Transverse colon (tissue), 4 donors: ENCODE data around the gene CENPT. TPM values are rescaled to one million over a fixed set of nuclear protein-coding genes. Genes with fewer than 3 reads are reported as not detected.

Source experiments
- DNase-seq: peaks from one replicate; pipeline ENCODE4 v3.0.0-alpha.2; 2019
- H3K27ac ChIP-seq, 4 donors: fragments of 200-600 bp; sonication (generic); 2 replicates each; pipeline ENCODE4 v1.5.1; 2016 to 2018; ENCODE audit warnings: inconsistent platforms in 4 of 4
- H3K27me3 ChIP-seq: fragments of 200-600 bp; sonication (generic); 2 replicates; pipeline ENCODE4 v1.5.1; 2017; ENCODE audit warnings: inconsistent platforms
- H3K36me3 ChIP-seq, 4 donors: fragments of 200-600 bp; sonication (generic); 2 replicates each; pipeline ENCODE4 v1.5.1; 2017 to 2019; ENCODE audit warnings: inconsistent platforms in 4 of 4
- H3K4me1 ChIP-seq, 4 donors: fragments of 200-600 bp; sonication (generic); 2 replicates each; pipeline ENCODE4 v1.5.1; 2017 to 2020; ENCODE audit warnings: inconsistent platforms in 4 of 4
- H3K4me3 ChIP-seq, 4 donors: fragments of 200-600 bp; sonication (generic); 1 replicate in 1 of 4; 2 replicates in 3 of 4; pipeline versions ENCODE4 v1.5.1 to v1.6.1; 2017 to 2019; ENCODE audit warnings: inconsistent platforms in 4 of 4
- H3K9me3 ChIP-seq, 2 donors: fragments of 200-600 bp; sonication (generic); 2 replicates each; pipeline ENCODE4 v1.5.1; 2017 to 2019; ENCODE audit warnings: inconsistent platforms in 2 of 2
- EP300 ChIP-seq: sonication (generic); formaldehyde crosslinking; IDR thresholded peaks from one replicate; pipeline ENCODE4 v1.6.1; 2017; ENCODE audit warnings: antibody characterized with exemption, low read depth
- POLR2A ChIP-seq: fragments of 450-650 bp; IDR thresholded peaks from one replicate; pipeline ENCODE4 v1.6.1; 2016; ENCODE audit warnings: antibody characterized with exemption, mild to moderate bottlenecking, moderate library complexity
- POLR2AphosphoS5 ChIP-seq, 3 donors: sonication (generic); formaldehyde crosslinking; IDR thresholded peaks; one replicate each; pipeline ENCODE4 v1.6.1; 2016; ENCODE audit warnings: antibody characterized with exemption in 3 of 3
- WGBS, 2 donors: methylation state at CpG; one replicate each; pipeline ENCODE4 v1.1.5; 2018; ENCODE audit warnings: low coverage in 1 of 2; 5-methylcytosine and 5-hydroxymethylcytosine counted together
- in situ Hi-C, 4 donors: fragments of 200-750 bp; cut with MboI; loops; one replicate each; pipeline versions ENCODE4 v1.15.0 to v1.15.1; 2017; ENCODE audit warnings: low sequenced_read_pairs in 3 of 4, low pct_ligation_motif_present in 1 of 4, low pct_unique_long_range_greater_than_20kb in 1 of 4
- intact Hi-C: fragments of 100-400 bp; cut with DNase I; formaldehyde crosslinking; loops from one replicate; pipeline ENCODE4 v1.15.1; 2023; ENCODE audit warnings: low total_unique reads
- total RNA-seq, 4 donors: library from RNA; depleted of rRNA; stranded (reverse); fragments of >200 nt; gene quantifications; one replicate each; pipeline ENCODE4 v1.1.0, GENCODE V29; 2016
- TF ChIP-seq, protein P1 (sequence below), 5 experiments: fragments of 200-600 bp in 3 of 5; fragments of 450-650 bp in 2 of 5; sonication (generic) in 3 of 5; IDR thresholded peaks; 1 replicate in 2 of 5; 2 replicates in 3 of 5; pipeline ENCODE4 v1.5.1; 2016 to 2017; ENCODE audit warnings: antibody characterized with exemption in 5 of 5, inconsistent platforms in 3 of 5, mild to moderate bottlenecking in 2 of 5, moderate library complexity in 1 of 5

CENPT gene
- total RNA-seq, 4 donors from 2014 or later, result 58.2 to 248 (median 100) TPM

DNA sequence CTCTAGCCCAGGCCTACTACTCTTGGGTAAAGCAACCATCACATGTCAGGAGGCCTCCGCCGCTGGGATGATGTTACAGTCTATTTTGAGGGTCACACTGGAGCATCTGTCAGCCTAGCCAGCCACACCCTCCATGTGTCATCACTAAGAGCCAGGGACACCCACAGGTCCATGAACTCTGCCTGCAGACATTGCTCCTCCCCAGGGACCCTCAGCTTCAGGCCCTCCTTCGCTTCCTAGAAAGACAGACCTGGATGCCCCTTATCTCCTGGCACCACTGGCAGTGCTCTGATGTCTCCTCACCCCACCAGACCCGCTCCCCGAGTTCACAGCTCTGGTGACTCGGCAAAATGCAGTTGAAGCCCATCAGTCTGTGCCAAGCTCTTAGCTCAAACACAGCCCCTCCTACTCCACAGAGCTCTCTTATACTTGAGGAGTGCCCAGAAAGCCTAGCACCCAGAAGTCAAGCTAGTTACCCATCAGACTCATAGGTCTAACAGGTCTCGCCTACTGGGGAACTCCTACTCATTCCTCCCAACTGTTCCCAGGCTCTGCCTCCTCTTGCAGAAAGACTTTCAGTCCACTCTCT, 47.1 kb downstream of the CENPT start:
- in situ Hi-C loops, result no loop called here
- Histone ChIP-seq H3K4me1 (peaks cover 4 to 20% (median 6%) of the 10 kb centered on the region in 4 donors), H3K27me3 (no peaks in the 10 kb centered on the region), H3K4me3 (no peak overlapping the region), H3K9me3 (no peaks in the 10 kb centered on the region), H3K27ac (no peak overlapping the region), H3K36me3 (peaks cover 0 to 7% (median 0%) of the 10 kb centered on the region in 4 donors)
- no peak for DNase-seq
- 84% methylated on average over 7 of the region's 7 CpGs; no CpG with 5 or more reads in 1 of the 2 donors for WGBS, 2 donors
- TF ChIP-seq EP300 (no peak), POLR2A (no peak), POLR2AphosphoS5 (IDR thresholded peaks at IDR 0.05) (no peak)
- TF ChIP-seq, protein P1, sequence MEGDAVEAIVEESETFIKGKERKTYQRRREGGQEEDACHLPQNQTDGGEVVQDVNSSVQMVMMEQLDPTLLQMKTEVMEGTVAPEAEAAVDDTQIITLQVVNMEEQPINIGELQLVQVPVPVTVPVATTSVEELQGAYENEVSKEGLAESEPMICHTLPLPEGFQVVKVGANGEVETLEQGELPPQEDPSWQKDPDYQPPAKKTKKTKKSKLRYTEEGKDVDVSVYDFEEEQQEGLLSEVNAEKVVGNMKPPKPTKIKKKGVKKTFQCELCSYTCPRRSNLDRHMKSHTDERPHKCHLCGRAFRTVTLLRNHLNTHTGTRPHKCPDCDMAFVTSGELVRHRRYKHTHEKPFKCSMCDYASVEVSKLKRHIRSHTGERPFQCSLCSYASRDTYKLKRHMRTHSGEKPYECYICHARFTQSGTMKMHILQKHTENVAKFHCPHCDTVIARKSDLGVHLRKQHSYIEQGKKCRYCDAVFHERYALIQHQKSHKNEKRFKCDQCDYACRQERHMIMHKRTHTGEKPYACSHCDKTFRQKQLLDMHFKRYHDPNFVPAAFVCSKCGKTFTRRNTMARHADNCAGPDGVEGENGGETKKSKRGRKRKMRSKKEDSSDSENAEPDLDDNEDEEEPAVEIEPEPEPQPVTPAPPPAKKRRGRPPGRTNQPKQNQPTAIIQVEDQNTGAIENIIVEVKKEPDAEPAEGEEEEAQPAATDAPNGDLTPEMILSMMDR (IDR thresholded peaks at IDR 0.05), result no peak
- intact Hi-C loops, result no loop called here

DNA sequence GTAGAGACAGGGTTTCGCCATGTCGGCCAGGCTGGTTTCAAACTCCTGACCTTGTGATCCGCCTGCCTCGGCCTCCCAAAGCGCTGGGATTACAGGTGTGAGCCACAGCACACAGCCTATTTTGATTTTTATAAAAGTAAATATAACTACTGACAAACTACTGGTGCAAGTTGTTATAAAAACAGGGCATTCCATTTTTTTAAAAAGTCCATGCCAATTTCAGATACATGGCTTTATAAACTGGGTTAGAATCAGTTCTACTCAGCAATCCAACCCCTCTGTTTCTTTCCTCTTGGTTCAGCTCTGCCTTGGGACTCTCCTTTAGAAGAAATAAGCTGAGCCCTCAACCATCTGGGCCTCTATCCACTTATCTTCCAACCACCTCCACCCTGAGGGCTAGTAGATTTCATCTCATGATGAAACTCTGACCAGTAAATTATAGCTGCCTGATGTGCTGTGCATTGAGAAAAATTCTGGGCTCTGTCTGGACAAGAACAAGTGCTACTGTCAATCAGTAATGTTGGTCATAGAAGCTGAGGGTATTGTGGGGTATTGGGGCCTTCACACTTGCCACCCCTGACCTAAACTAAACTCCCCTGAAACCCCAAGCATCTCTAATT, 51.3 kb downstream of the CENPT start:
- Histone ChIP-seq H3K36me3 (peaks cover 0 to 7% (median 0%) of the 10 kb centered on the region in 4 donors), H3K9me3 (no peaks in the 10 kb centered on the region), H3K27ac (no peak overlapping the region), H3K4me1 (peaks cover 0 to 5% (median 0%) of the 10 kb centered on the region in 4 donors), H3K27me3 (no peaks in the 10 kb centered on the region), H3K4me3 (no peak overlapping the region)
- no peak for DNase-seq
- 96 to 100% methylated on average over 3 to 5 of the region's 5 CpGs for WGBS, 2 donors
- no peak for TF ChIP-seq EP300
- no peak for TF ChIP-seq POLR2AphosphoS5 (IDR thresholded peaks at IDR 0.05)
- TF ChIP-seq POLR2A, result no peak
- TF ChIP-seq, protein P1 (IDR thresholded peaks at IDR 0.05), result no peak
- in situ Hi-C loops (no loop called here), intact Hi-C loops (no loop called here)

DNA sequence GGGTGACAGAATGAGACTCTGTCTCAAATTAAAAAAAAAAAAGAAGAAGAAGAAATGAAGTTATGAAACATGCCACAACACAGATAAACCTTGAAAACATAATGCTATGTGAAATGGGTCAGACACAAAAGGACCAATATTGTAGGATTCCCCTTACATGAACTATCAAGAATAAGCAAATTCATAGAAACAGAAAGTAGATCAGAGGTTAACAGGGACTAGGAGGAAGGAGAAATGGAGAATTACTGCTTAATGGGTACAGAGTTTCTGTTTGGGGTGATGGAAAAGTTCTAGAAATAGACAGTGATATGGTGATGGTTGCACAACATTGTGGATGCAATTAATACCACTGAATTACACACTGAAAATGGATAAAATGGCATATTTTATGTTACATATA, 57.4 kb downstream of the CENPT start:
- intact Hi-C loops (no loop called here), in situ Hi-C loops (no loop called here)
- H3K9me3 ChIP-seq, result no peaks in the 10 kb centered on the region
- TF ChIP-seq EP300, result no peak
- TF ChIP-seq, protein P1 (IDR thresholded peaks at IDR 0.05), result no peak
- TF ChIP-seq POLR2AphosphoS5 (IDR thresholded peaks at IDR 0.05), result no peak
- TF ChIP-seq POLR2A, result no peak
- no peak overlapping the region for H3K4me3 ChIP-seq
- no peak overlapping the region for H3K27ac ChIP-seq
- no peaks in the 10 kb centered on the region for H3K27me3 ChIP-seq
- DNase-seq, result no peak
- H3K4me1 ChIP-seq, result no peaks in the 10 kb centered on the region
- H3K36me3 ChIP-seq, result no peaks in the 10 kb centered on the region

DNA sequence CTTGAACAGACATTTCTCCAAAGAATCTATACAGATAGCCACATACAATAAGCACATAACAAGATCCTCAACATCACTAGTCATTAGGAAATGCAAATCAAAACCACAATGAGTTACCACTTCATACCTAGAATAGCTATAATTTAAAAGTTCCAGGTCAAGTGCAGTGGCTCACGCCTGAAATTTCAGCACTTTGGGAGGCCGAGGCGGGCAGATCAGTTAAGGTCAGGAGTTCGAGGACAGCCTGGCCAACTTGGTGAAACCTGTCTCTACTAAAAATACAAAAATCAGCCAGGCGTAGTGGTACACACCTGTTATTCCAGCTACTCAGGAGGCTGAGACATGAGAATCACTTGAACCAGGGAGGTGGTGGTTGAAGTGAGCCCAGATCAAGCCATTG, 61.0 kb downstream of the CENPT start:
- in situ Hi-C loops (no loop called here), intact Hi-C loops (no loop called here)
- Histone ChIP-seq H3K27me3 (no peaks in the 10 kb centered on the region), H3K9me3 (no peaks in the 10 kb centered on the region), H3K27ac (no peak overlapping the region), H3K4me1 (peaks cover 0 to 6% (median 0%) of the 10 kb centered on the region in 4 donors), H3K36me3 (no peaks in the 10 kb centered on the region), H3K4me3 (no peak overlapping the region)
- TF ChIP-seq, protein P1 (IDR thresholded peaks at IDR 0.05), result no peak
- DNase-seq, result no peak
- 73 to 89% methylated on average over 5 of the region's 5 CpGs for WGBS, 2 donors
